IMR-90 (cell line): ENCODE measurements around the gene MYO10. TPM values are rescaled to one million over a fixed set of nuclear protein-coding genes. Genes with fewer than 3 reads are reported as not detected.
A peak's percentile ranks its signal among the peaks of the same experiment; 100 is the strongest.

Experiments used
- ATAC-seq: fragments of 200-7000 bp; cut with Tn5 transposase; 2 replicates; pipeline ENCODE4 v1.9.1; 2020; ENCODE audit warnings: low read depth, mild to moderate bottlenecking, moderate library complexity
- BruUV-seq: library from RNA; stranded (reverse); fragments of 400-500 nt; replicated peaks from 2 replicates; lab custom pipeline; 2021; lab: Mats Ljungman, UMichigan
- CTCF ChIA-PET: fragments of 300-600 bp; formaldehyde crosslinking; extraction: SDS; loops from one replicate; lab custom pipeline; 2021; ENCODE audit warnings: antibody characterized with exemption; lab: Yijun Ruan, JAX
- POLR2A ChIA-PET: fragments of 300-600 bp; sonication (Branson Sonifier 250); formaldehyde crosslinking; loops from one replicate; lab custom pipeline; 2022; ENCODE audit warnings: antibody characterized with exemption; ENCODE audit not compliant: unreplicated experiment; lab: Charles Lee
- DNase-seq: peaks from one replicate; pipeline ENCODE4 v3.0.0; 2013
- H2AFZ ChIP-seq: replicated peaks from 2 replicates; pipeline ENCODE3; 2013; ENCODE audit warnings: low read length, mild to moderate bottlenecking; ENCODE audit not compliant: poor library complexity
- H2AK5ac ChIP-seq: 2 replicates; pipeline ENCODE4 v1.6.1; 2013; ENCODE audit warnings: low read depth, low read length, inconsistent platforms
- H2AK9ac ChIP-seq: replicated peaks from 2 replicates; pipeline ENCODE3; 2013; ENCODE audit warnings: mild to moderate bottlenecking, low read depth, low read length, moderate library complexity; ENCODE audit not compliant: poor library complexity
- H2BK120ac ChIP-seq: 2 replicates; pipeline ENCODE4 v1.6.1; 2013; ENCODE audit warnings: low read depth, low read length, inconsistent platforms
- H2BK15ac ChIP-seq: 3 replicates; pipeline ENCODE4 v1.6.1; 2013; ENCODE audit warnings: low read depth, low read length, inconsistent platforms
- H2BK20ac ChIP-seq: 2 replicates; pipeline ENCODE4 v1.6.1; 2013; ENCODE audit warnings: low read depth, mild to moderate bottlenecking, inconsistent platforms, low read length, moderate library complexity
- H2BK5ac ChIP-seq: 2 replicates; pipeline ENCODE4 v1.6.1; 2013; ENCODE audit warnings: mild to moderate bottlenecking, low read depth, low read length, inconsistent platforms; ENCODE audit not compliant: poor library complexity, severe bottlenecking
- H3K14ac ChIP-seq: replicated peaks from 2 replicates; pipeline ENCODE4 v1.6.1; 2013; ENCODE audit warnings: low read depth, low read length, inconsistent platforms
- H3K18ac ChIP-seq: 2 replicates; pipeline ENCODE4 v1.6.1; 2013; ENCODE audit warnings: low read depth, low read length, control low read depth
- H3K23ac ChIP-seq: 2 replicates; pipeline ENCODE4 v1.6.1; 2013; ENCODE audit warnings: low read depth, low read length, inconsistent platforms
- H3K27ac ChIP-seq: 2 replicates; pipeline ENCODE4 v1.5.1; 2013; ENCODE audit warnings: mild to moderate bottlenecking, control low read depth, low read length; ENCODE audit not compliant: insufficient read depth
- H3K27me3 ChIP-seq: 2 replicates; pipeline ENCODE4 v1.6.1; 2013; ENCODE audit warnings: low read length; ENCODE audit not compliant: control insufficient read depth, insufficient read depth
- H3K36me3 ChIP-seq: 2 replicates; pipeline ENCODE4 v1.6.1; 2013; ENCODE audit warnings: low read length, mixed read lengths; ENCODE audit not compliant: control insufficient read depth, insufficient read depth
- H3K4ac ChIP-seq: 2 replicates; pipeline ENCODE4 v1.6.1; 2013; ENCODE audit warnings: low read depth, low read length, inconsistent platforms
- H3K4me1 ChIP-seq: 2 replicates; pipeline ENCODE4 v1.6.1; 2013; ENCODE audit warnings: low read length, mixed read lengths; ENCODE audit not compliant: control insufficient read depth, insufficient read depth
- H3K4me2 ChIP-seq: 2 replicates; pipeline ENCODE4 v1.6.1; 2013; ENCODE audit warnings: low read depth, mild to moderate bottlenecking, control low read depth, low read length, moderate library complexity
- H3K4me3 ChIP-seq: 2 replicates; pipeline ENCODE4 v1.5.1; 2013; ENCODE audit warnings: low read depth, mild to moderate bottlenecking, control low read depth, low read length, moderate library complexity; ENCODE audit not compliant: insufficient read depth
- H3K56ac ChIP-seq: 2 replicates; pipeline ENCODE4 v1.6.1; 2013; ENCODE audit warnings: low read length, inconsistent platforms; ENCODE audit not compliant: insufficient read depth; ENCODE audit errors: extremely low read depth
- H3K79me1 ChIP-seq, 2 experiments: 2 replicates each; pipeline ENCODE4 v1.6.1; 2013; ENCODE audit warnings: low read length in 2 of 2, inconsistent platforms in 1 of 2, low read depth in 1 of 2
- H3K9ac ChIP-seq: 2 replicates; pipeline ENCODE4 v1.6.1; 2013; ENCODE audit warnings: low read depth, low read length, control low read depth
- H3K9me1 ChIP-seq: 2 replicates; pipeline ENCODE4 v1.6.1; 2013; ENCODE audit warnings: low read length, inconsistent platforms; ENCODE audit not compliant: insufficient read depth
- H3K9me3 ChIP-seq: 2 replicates; pipeline ENCODE4 v1.6.1; 2013; ENCODE audit warnings: low read length; ENCODE audit not compliant: control insufficient read depth, insufficient read depth
- H4K20me1 ChIP-seq: 2 replicates; pipeline ENCODE4 v1.6.1; 2013; ENCODE audit warnings: low read length, inconsistent platforms; ENCODE audit not compliant: insufficient read depth
- H4K5ac ChIP-seq: 2 replicates; pipeline ENCODE4 v1.6.1; 2013; ENCODE audit warnings: mild to moderate bottlenecking, low read depth, low read length, control low read depth
- H4K8ac ChIP-seq, 2 experiments: 2 replicates each; pipeline ENCODE4 v1.6.1; 2013; ENCODE audit warnings: low read depth in 2 of 2, low read length in 2 of 2, control low read depth in 1 of 2, inconsistent platforms in 1 of 2
- H4K91ac ChIP-seq: 2 replicates; pipeline ENCODE4 v1.6.1; 2013; ENCODE audit warnings: low read depth, low read length, inconsistent platforms; ENCODE audit not compliant: insufficient read depth
- MAZ ChIP-seq: IDR thresholded peaks from 2 replicates; pipeline ENCODE4 v1.6.1; 2012; ENCODE audit warnings: low read depth, mild to moderate bottlenecking, low read length, improper control_type of control experiment, moderate library complexity, borderline replicate concordance
- WGBS, 2 experiments: methylation state at CpG; one replicate each; pipeline versions ENCODE4 v1.1.5 to v1.1.7; 2013; ENCODE audit warnings: missing lambda C conversion rate in 2 of 2; ENCODE audit not compliant: insufficient read length in 1 of 2; ENCODE audit errors: extremely low coverage in 2 of 2; 5-methylcytosine and 5-hydroxymethylcytosine counted together
- dilution Hi-C: fragments of 300-500 bp; cut with HindIII; formaldehyde crosslinking; loops from one replicate; pipeline ENCODE4 v1.14.3; 2018; ENCODE audit warnings: low sequenced_read_pairs; ENCODE audit not compliant: unreplicated experiment
- in situ Hi-C: fragments of 300-500 bp; cut with MboI; formaldehyde crosslinking; loops from 3 replicates; pipeline ENCODE4 v1.14.3; 2019; ENCODE audit warnings: low sequenced_read_pairs, inconsistent platforms, mixed read lengths
- intact Hi-C: fragments of 100-400 bp; cut with micrococcal nuclease; formaldehyde crosslinking; loops from 2 replicates; pipeline ENCODE4 v1.10.0; 2022
- polyA plus RNA-seq, 3 experiments: library from polyadenylated mRNA; depleted of rRNA; stranded (reverse); fragments of >200 nt; gene quantifications; 2 replicates each; pipeline ENCODE4 v1.2.3, GENCODE V29; 2012; ENCODE audit warnings: low replicate concordance in 1 of 3
- total RNA-seq: library from RNA; depleted of rRNA; stranded (reverse); fragments of >200 nt; gene quantifications from 2 replicates; pipeline ENCODE4 v1.2.3, GENCODE V29; 2012

MYO10 gene
- total and polyA plus RNA-seq, 2 of the 4 experiments (the other 2 are of a cell fraction), result 39.9 to 115 TPM

DNA sequence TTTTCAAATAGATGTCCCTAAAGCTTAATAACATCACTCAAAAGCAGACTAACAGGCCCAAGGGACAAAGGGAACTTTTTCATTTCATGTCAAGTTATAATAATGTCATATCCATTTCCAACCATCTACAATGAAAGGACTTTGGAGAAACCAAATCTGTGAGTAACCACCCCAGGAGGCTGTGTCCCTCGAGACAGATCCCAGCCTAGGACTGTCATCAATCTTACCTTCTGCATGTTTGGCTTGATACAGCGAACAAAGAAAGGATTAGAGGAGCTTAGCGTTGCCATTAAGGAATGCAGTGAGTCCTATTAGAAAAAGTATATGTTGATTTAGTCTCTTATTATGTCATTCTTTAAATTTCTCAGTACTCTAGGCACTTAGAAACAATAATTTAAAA, 181.5 kb downstream of the MYO10 start:
- Histone ChIP-seq H3K79me1 (peaks cover 30 to 49% of the 10 kb centered on the region in 2 experiments), H3K56ac (no peak overlapping the region), H2AFZ (no peak overlapping the region), H3K4me3 (no peak overlapping the region), H3K9me3 (no peaks in the 10 kb centered on the region), H3K27ac (no peak overlapping the region), H3K4ac (no peak overlapping the region), H2AK9ac (no peak overlapping the region), H4K5ac (0 out of 2 replicates have a peak overlapping the region, but pooled peaks have one; percentile 71), H3K4me2 (no peak overlapping the region), H2AK5ac (no peak overlapping the region), H4K91ac (no peak overlapping the region), H3K27me3 (no peaks in the 10 kb centered on the region), H3K9me1 (no peaks in the 10 kb centered on the region; the same call in 1 of the 2 replicates), H3K23ac (0 out of 2 replicates have a peak overlapping the region, but pooled peaks have one; percentile 71), H4K20me1 (no peaks in the 10 kb centered on the region), H4K8ac (peak overlapping the region in 1 of 2 experiments; percentile 11; a peak in 1 of 4 replicates), H3K14ac (peak overlapping the region; percentile 80; the same call in 1 of the 2 replicates), H2BK5ac (no peak overlapping the region), H2BK20ac (no peak overlapping the region), H2BK120ac (no peak overlapping the region), H3K36me3 (peaks cover 49% of the 10 kb centered on the region), H3K4me1 (0 out of 2 replicates have a peak, but pooled peaks cover 1% of the 10 kb centered on the region), H3K9ac (no peak overlapping the region), H3K18ac (no peak overlapping the region), H2BK15ac (no peak overlapping the region)
- DNase-seq (no peak), ATAC-seq (no peak)
- intact Hi-C loops (no loop called here), dilution Hi-C loops (no loop called here), in situ Hi-C loops (no loop called here)
- BruUV-seq, result no TSS peak
- no peak for TF ChIP-seq MAZ
- ChIA-PET CTCF (interaction anchor here (0.6 kb wide), 1 partner anchor 10 kb away, joined by 4 read pairs; no protein-coding TSS in a partner anchor), POLR2A (no interaction called here)
- no CpG with 5 or more reads among the region's 3 CpGs for WGBS, 2 experiments
